SU-DHL-6 (cell line): ENCODE data around the gene SDS.

ENCODE experiments used
- CTCF ChIP-seq: fragments of 200-600 bp; sonication (generic); IDR thresholded peaks from one replicate; pipeline ENCODE4 v1.5.1; 2017; ENCODE audit warnings: antibody characterized with exemption, mild to moderate bottlenecking, low read length, moderate library complexity; ENCODE audit not compliant: insufficient read depth, poor library complexity, severe bottlenecking
- EZH2phosphoT487 ChIP-seq: fragments of 200-600 bp; sonication (generic), shearing (Covaris generic); conservative IDR thresholded peaks from 2 replicates; pipeline ENCODE4 v1.6.1; 2018; ENCODE audit warnings: mild to moderate bottlenecking, antibody characterized with exemption, low read length, moderate library complexity, mixed read lengths

DNA sequence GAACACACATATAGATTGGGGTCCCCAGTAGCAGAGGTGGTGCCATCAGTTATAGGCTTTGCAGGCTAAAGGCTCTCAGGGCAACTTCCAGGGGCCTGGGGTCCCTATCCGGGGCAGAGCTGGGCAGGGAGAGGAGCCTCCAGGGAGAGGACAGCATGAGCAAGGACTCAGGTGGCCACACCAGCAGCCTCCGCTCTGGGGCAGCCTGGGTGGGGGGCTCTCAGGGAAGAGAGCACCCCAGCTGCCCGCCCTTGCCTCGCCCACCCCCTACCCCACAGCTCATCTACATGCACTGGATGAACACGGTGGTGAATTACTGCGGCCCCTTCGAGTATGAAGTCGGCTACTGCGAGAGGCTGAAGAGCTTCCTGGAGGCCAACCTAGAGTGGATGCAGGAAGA is 31.3 kb downstream of the SDS start:
- no peak for TF ChIP-seq EZH2phosphoT487
- no peak for TF ChIP-seq CTCF
